Measurements from ENCODE around the gene ZNF345. TPM values are rescaled to one million over a fixed set of nuclear protein-coding genes. Genes with fewer than 3 reads are reported as not detected.

ZNF345 gene
- total RNA-seq, 1 experiment from 2014 or later = 2.8 TPM

DNA sequence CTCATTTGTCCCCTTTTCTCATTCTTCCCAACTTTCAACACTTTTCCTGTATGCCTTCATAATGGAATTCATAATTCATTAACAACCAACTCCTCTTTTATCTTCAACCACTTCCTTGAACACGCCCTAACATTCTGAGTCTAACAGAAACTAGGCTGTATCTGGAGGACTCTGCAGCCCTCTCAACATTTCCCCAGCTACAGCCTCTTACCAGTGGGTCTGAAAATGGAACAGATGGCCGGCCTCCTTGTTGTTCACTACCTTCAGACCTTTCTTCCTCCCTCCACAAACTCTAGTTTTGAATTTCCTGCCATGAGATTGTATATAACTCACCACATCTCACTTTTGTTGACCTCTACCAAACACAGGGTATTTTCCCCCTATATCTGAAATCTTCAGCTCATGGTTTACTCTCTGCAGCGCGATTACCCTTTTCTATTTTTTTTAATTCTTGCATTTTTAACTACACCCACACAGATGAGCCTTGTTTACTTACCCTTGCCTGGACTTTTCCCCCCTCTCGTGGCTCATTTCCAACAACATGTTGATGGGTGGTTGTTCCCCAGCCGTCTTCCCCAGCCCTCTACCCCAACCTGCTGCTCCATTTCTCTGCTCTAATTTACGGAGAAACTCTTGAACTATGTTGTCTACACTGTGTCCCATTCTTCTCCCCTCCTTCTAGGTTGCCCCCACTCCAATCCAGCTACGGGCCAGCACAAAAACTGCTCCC lies 13.3 kb upstream of the ZNF345 start:
- H3K4me1 ChIP-seq (ENCODE audit: insufficient read depth, low read length, poor library complexity, severe bottlenecking) = no peaks in the 10 kb centered on the region
- intact Hi-C loops (cut with micrococcal nuclease; ENCODE audit: unreplicated experiment) = no loop called here
- no peak for DNase-seq (ENCODE audit: low spot score)
- ChIA-PET POLR2A (ENCODE audit: low non-redundant PET) (interaction anchor here (0.6 kb wide), 1 partner anchor 813 kb away, joined by 3 read pairs; no protein-coding TSS in a partner anchor), CTCF (no interaction called here)
- peaks cover 28% of the 10 kb centered on the region for H3K9me3 ChIP-seq (ENCODE audit: low read depth, low read length, poor library complexity, severe bottlenecking)
- BruUV-seq (replicated peaks) = no TSS peak
- TF ChIP-seq, protein P1, sequence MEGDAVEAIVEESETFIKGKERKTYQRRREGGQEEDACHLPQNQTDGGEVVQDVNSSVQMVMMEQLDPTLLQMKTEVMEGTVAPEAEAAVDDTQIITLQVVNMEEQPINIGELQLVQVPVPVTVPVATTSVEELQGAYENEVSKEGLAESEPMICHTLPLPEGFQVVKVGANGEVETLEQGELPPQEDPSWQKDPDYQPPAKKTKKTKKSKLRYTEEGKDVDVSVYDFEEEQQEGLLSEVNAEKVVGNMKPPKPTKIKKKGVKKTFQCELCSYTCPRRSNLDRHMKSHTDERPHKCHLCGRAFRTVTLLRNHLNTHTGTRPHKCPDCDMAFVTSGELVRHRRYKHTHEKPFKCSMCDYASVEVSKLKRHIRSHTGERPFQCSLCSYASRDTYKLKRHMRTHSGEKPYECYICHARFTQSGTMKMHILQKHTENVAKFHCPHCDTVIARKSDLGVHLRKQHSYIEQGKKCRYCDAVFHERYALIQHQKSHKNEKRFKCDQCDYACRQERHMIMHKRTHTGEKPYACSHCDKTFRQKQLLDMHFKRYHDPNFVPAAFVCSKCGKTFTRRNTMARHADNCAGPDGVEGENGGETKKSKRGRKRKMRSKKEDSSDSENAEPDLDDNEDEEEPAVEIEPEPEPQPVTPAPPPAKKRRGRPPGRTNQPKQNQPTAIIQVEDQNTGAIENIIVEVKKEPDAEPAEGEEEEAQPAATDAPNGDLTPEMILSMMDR (conservative IDR thresholded peaks at IDR 0.05; ENCODE audit: low read depth, low read length) = no peak
- TF ChIP-seq EZH2 (IDR thresholded peaks at IDR 0.05; ENCODE audit: borderline replicate concordance, low read depth, low read length, poor library complexity, severe bottlenecking) = no peak
- H3K27me3 ChIP-seq (replicated peaks; ENCODE audit: insufficient read depth, low read depth, low read length, poor library complexity) = no peaks in the 10 kb centered on the region
- H3K27ac ChIP-seq (ENCODE audit: low read depth, low read length, poor library complexity, severe bottlenecking) = peak overlapping the region; percentile 70
- H3K4me3 ChIP-seq (ENCODE audit: low read depth, low read length, poor library complexity, severe bottlenecking) = peak overlapping the region; percentile 63
- H3K36me3 ChIP-seq (ENCODE audit: insufficient read depth, low read length, poor library complexity, severe bottlenecking) = no peaks in the 10 kb centered on the region

DNA sequence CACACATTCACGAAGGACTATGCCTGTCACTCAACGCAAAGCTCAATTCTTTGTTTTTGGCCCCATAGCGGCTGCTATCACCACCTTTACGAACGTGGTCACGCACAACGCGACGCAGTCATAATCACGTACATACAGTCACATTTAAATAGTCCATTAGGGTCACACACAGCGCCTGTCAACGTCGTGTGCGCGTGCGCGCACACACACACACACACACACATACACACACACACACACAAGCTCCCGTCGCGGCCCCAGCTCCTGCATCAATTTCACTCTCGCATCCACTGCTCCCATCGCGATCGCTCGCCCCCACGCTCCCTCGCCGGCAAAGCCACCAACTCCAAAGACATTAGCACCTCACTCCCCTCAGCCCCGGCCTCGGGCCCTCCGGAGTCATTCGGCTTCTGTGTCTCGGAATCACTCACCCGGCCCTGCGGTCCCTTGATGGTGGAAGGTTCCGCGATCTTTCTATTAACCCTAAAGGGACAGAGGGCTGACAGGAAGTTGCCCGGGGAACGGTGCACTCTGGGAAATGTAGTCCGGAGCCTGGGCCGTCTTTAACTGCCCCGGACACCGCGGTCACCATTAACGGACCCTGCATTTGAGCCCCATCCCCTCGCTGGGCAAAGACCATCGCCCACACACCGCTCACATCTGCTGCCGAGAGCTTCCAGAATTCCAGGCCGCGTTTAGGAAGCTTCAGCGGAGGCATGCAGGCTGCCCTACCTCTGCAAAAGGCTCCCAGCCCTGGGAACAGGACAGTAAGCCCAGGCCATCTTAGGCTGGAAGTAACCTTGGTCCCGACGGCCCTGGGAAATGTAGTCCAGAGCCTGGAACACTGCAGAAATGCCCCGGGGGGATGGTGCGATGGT lies 12.5 kb upstream of the ZNF345 start, which contains the start of gene ZNF790:
ZNF790 (minus strand) TSS at position 482 of the 878 bp plus-strand sequence. CDS start 12,768 bp downstream, outside the sequence.
- CTCF ChIA-PET = no interaction called here
- TSS peak; percentile 52 for BruUV-seq (replicated peaks)
- no peaks in the 10 kb centered on the region for H3K36me3 ChIP-seq (ENCODE audit: insufficient read depth, low read length, poor library complexity, severe bottlenecking)
- no peaks in the 10 kb centered on the region for H3K4me1 ChIP-seq (ENCODE audit: insufficient read depth, low read length, poor library complexity, severe bottlenecking)
- intact Hi-C loops (cut with micrococcal nuclease; ENCODE audit: unreplicated experiment) = no loop called here
- peak within 1 kb of the TSS; percentile 63 for H3K4me3 ChIP-seq (ENCODE audit: low read depth, low read length, poor library complexity, severe bottlenecking)
- peak within 1 kb of the TSS; percentile 70 for H3K27ac ChIP-seq (ENCODE audit: low read depth, low read length, poor library complexity, severe bottlenecking)
- DNase-seq (ENCODE audit: low spot score) = peak; percentile 74
- no peaks in the 10 kb centered on the region for H3K27me3 ChIP-seq (replicated peaks; ENCODE audit: insufficient read depth, low read depth, low read length, poor library complexity)
- POLR2A ChIA-PET (ENCODE audit: low non-redundant PET) = interaction anchor here (0.6 kb wide), 1 partner anchor 812 kb away, joined by 3 read pairs; no protein-coding TSS in a partner anchor
- TF ChIP-seq, protein P1 (conservative IDR thresholded peaks at IDR 0.05; ENCODE audit: low read depth, low read length) = no peak
- no peak for TF ChIP-seq EZH2 (IDR thresholded peaks at IDR 0.05; ENCODE audit: borderline replicate concordance, low read depth, low read length, poor library complexity, severe bottlenecking)
- H3K9me3 ChIP-seq (ENCODE audit: low read depth, low read length, poor library complexity, severe bottlenecking) = peaks cover 30% of the 10 kb centered on the region

DNA sequence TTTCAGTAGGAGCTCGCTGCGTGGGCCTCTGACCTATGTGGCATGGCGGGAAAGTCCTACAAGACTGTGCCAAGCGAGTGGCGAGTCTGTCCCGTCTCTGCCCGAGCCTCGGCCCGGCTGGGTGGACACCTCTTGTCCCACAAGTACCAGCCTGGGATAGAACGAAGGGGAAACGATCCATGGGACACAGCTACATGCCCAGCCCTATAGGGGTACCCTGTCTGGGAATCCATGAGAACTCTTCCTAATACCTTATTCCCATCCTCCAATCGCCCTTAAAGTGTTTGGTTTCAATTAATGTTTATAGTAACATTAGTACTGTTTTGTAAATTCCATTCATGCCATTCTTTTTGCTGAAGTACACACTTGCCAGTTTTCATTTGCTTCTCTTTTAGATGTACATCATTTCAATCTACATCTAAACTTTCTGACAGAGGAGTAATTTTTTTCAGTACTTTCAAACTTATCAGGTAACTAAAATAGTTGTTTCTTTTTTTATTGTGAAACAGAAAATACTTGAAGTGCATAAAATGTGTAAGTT lies 11.8 kb upstream of the ZNF345 start:
- no peak for DNase-seq (ENCODE audit: low spot score)
- H3K27ac ChIP-seq (ENCODE audit: low read depth, low read length, poor library complexity, severe bottlenecking) = peak overlapping the region; percentile 70
- H3K4me3 ChIP-seq (ENCODE audit: low read depth, low read length, poor library complexity, severe bottlenecking) = peak overlapping the region; percentile 63
- no peaks in the 10 kb centered on the region for H3K36me3 ChIP-seq (ENCODE audit: insufficient read depth, low read length, poor library complexity, severe bottlenecking)
- H3K27me3 ChIP-seq (replicated peaks; ENCODE audit: insufficient read depth, low read depth, low read length, poor library complexity) = no peaks in the 10 kb centered on the region
- intact Hi-C loops (cut with micrococcal nuclease; ENCODE audit: unreplicated experiment) = no loop called here
- POLR2A ChIA-PET (ENCODE audit: low non-redundant PET) = no interaction called here
- CTCF ChIA-PET = no interaction called here
- peaks cover 34% of the 10 kb centered on the region for H3K9me3 ChIP-seq (ENCODE audit: low read depth, low read length, poor library complexity, severe bottlenecking)
- no TSS peak for BruUV-seq (replicated peaks)
- no peaks in the 10 kb centered on the region for H3K4me1 ChIP-seq (ENCODE audit: insufficient read depth, low read length, poor library complexity, severe bottlenecking)
- TF ChIP-seq, protein P1 (conservative IDR thresholded peaks at IDR 0.05; ENCODE audit: low read depth, low read length) = no peak
- no peak for TF ChIP-seq EZH2 (IDR thresholded peaks at IDR 0.05; ENCODE audit: borderline replicate concordance, low read depth, low read length, poor library complexity, severe bottlenecking)
